HG03159 (cell line): ENCODE results near the gene DUSP5.
A peak's percentile ranks its signal among the peaks of the same experiment; 100 is the strongest.

Experiments used
- ATAC-seq: cut with Tn5 transposase; IDR thresholded peaks from one replicate; pipeline ENCODE4 v1.9.1; 2021; ENCODE audit warnings: mild to moderate bottlenecking, moderate library complexity; ENCODE audit not compliant: unreplicated experiment

Gene DUSP5

GRCh38 chr10:110498982-110499795, 1.5 kb downstream of the DUSP5 start:
- ATAC-seq: no peak

DNA sequence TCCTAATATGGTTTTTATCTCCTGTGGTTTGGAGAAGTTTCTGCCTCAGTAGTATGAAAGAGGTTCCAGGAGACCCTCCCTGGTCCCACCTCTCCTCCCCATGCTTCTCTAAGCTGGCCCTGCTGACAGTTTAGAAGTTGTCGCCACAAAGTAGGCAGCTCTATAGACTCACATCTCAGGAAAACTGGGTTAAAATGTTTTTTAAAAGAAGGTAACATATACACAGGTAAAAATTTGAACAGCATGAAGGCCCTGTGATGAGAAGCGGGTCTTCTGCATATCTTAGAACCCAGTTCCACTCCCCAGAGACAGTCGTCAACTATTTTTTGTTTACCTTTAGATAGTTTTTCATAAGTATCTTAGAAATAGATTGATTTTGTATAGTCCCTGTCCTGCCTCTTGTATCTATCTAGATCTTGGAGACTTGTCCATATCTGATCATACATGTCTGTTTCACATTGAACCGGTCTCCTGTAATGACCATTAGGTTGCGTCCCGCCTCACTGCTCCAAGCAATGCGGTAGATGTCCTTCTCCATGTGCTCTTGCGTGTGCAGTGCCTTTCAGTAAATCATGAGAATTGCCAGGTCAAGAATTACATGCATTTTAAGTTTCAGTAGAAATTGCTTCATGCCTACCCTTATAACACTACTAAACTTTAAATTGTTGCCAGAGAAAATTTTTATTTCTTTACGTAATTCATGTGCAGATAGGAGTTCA, 2.2 kb downstream of the DUSP5 start:
- no peak for ATAC-seq

DNA sequence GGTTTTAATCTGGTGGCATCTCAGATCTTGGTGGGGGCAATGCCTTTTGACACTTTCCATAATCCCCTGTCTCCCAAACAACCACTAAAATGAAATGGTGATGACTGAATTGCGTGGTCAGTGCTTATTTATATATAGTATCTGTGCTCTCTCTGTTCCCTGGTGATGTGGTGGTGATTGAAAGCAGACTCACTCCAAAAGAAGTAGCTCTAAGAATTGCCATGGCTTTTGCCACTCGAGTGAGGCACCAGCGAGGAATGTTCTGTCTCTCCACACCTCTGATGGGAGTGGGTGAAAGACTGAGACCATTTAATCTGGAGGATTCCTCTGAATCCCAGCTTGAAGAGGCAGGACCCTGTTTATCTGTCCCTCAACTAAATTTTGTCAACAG, 2.8 kb downstream of the DUSP5 start:
- no peak for ATAC-seq

GRCh38 chr10:110501142-110501937, 3.6 kb downstream of the DUSP5 start:
- ATAC-seq: no peak

DNA sequence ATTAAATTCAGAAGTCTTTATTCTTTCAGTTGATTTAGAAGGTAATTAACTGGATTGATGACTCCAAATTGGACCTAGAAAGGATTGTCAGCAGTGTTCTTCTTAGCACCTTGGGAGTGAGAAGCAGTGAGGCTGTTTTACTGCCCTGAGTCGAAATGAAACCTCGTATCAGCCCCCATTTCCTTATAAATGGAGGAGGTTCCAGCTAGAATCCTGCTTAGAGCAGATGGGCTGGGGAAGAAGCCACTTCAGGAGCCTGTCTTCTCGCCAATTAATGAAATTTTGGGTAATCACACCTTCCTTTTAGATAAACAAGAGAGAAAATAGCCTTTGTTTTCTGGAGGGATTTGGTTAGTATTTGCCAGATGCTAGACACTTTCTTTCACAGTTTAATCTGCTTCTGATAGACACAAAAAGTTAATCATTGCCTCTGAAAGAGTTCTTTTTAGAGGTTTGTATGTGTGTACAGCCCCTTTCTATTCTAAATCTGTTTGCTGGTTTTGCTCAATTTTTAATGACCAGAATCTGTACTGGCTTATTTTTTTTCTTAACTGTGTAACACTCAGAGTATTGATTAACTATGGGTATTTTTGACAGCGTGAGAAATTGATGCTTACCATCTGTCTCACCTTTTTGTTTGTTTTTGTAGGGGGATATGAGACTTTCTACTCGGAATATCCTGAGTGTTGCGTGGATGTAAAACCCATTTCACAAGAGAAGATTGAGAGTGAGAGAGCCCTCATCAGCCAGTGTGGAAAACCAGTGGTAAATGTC, 4.6 kb downstream of the DUSP5 start:
- ATAC-seq: no peak

DNA sequence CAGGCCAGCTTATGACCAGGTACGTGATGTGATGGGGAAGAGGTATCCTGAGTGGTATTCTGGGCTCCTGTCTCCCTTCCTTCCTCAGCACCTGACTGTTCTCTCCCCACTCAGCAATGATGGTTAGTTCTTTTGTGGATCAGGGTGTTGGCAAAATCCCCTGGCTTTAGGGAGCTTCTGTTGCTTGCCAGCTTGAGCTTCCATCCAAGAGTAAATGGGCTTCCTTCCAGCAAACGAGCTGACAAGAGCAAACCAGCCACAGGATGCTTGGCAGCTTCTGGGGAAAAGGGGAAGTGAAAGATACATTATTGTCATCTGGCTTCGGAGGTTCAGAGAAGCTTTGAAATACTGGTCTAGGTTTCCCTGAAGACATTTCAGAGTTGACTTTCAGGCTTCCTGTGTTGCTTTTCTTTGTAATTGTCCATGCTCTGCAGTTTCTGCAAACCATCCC, 5.2 kb downstream of the DUSP5 start:
- peak; percentile 42 for ATAC-seq

DNA sequence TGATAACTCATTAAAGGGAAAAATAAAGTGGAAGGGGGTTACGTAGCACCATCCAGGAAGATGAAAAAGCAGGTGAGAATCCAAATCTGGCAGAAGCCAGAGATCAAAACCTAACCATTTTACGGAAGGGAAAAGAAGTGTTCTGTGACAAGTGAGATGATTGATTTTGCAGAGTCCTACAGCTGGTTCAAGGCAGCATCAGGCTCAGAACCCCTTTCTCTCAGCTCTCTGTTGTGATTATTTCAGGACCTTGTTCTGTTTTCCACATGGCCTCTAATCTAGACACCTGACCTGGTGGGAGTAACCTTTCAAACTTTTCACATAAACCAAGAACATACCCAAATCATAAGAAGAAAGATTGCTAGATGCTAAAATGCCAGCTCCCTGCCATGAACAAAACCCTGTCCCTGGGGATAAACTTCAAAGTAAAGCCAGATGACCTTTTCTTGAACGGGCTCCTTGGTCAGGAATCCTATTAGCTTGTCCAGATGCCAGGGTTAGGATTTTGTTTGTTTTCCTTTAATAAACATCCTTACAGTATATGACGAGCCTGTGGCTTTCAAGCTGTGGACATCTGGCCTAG, 5.9 kb downstream of the DUSP5 start:
- no peak for ATAC-seq

DNA sequence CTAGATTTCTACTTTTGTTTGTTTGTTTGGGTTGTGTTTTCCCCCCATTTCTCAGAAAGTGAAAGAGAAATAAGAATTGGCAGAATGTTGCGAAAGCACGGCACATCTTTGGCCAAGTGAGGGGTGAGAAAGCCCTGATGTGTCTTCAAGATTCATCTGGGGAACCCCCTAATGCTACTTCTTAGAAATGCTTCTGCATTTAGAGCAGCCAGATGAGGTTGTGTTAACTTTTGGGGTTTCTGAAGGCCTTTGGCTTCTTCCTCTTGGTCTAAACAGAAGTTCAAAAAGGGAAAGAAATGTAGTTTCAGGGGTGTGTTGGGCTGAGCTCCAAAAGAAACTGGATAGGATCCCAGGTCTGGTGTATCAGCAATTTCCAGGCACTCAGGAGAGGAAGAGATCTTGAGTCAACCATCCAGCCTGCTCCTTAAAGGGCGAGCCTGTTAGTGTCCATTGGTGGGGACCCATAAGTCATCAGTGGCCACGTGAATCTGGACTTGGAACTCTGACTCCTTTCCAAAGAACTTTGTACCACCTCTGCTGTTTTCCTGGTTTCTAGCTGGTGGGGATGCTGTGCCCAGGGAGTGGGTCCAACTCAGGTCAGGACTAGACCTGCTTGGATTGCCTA, 6.5 kb downstream of the DUSP5 start:
- peak; percentile 66 for ATAC-seq

DNA sequence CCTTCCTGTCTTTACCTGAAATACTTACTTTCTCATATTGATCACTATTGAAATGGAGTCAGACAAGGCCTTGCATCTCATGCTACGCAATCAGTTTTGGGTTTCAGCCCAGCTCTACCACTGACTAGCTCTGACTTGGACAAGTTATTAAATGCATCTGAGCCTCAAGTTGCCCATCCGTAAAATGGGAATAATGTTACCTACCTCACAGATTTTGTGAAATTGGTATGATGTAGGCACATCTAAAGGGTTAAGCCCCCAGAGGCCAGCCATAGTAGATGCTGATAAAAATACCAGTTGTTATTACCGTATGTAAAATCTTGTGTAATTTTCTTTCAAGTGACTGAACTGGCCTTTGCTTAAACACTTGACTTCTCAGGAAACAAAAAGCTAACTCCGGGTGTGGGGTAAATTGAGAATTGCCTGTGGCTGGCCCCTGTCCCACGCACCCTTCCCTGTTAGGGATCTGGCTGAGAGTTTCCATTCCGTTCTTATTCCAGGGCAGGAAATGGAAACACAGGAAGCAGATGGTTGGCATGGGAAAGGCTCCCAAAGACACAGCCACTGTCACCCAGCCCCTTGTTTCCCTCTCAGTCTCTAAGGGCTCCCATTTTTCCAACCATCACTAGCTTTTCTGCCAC, 7.5 kb downstream of the DUSP5 start:
- no peak for ATAC-seq

- no peak for ATAC-seq
Measured at GRCh38 chr10:110506448-110506847, 8.7 kb downstream of the DUSP5 start.

DNA sequence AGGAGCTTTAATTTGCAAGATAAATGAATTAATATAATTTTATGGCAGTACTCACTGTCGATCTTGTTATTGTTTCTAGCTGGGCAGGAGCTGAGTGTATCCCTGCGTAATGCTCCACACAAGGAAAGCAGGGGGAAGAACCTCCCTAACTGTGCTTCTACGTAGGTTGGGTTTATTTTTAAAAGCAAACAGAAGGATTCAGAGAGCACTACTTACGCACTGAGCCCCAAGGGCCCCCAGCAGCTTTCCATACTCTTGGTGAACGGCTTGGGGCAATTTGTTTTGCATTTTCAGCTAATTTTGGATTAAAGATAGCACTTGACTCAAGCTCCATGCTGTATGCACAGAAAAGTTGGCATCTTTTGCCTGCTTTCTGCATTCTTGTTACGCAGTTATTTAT, 9.6 kb downstream of the DUSP5 start:
- no peak for ATAC-seq

- ATAC-seq: no peak
Measured at GRCh38 chr10:110508159-110508788, 10.6 kb downstream of the DUSP5 start.

- ATAC-seq: no peak
Measured at GRCh38 chr10:110508806-110509544, 11.3 kb downstream of the DUSP5 start.

- no peak for ATAC-seq
Measured at GRCh38 chr10:110509560-110509959, 11.9 kb downstream of the DUSP5 start.

DNA sequence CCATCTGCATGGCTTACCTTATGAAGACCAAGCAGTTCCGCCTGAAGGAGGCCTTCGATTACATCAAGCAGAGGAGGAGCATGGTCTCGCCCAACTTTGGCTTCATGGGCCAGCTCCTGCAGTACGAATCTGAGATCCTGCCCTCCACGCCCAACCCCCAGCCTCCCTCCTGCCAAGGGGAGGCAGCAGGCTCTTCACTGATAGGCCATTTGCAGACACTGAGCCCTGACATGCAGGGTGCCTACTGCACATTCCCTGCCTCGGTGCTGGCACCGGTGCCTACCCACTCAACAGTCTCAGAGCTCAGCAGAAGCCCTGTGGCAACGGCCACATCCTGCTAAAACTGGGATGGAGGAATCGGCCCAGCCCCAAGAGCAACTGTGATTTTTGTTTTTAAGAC, 12.4 kb downstream of the DUSP5 start:
- ATAC-seq: no peak

GRCh38 chr10:110510730-110511129, 13.0 kb downstream of the DUSP5 start:
- no peak for ATAC-seq

GRCh38 chr10:110511734-110512449, 14.2 kb downstream of the DUSP5 start:
- no peak for ATAC-seq
